ENCODE measurements around the gene POLR3A.

DNA sequence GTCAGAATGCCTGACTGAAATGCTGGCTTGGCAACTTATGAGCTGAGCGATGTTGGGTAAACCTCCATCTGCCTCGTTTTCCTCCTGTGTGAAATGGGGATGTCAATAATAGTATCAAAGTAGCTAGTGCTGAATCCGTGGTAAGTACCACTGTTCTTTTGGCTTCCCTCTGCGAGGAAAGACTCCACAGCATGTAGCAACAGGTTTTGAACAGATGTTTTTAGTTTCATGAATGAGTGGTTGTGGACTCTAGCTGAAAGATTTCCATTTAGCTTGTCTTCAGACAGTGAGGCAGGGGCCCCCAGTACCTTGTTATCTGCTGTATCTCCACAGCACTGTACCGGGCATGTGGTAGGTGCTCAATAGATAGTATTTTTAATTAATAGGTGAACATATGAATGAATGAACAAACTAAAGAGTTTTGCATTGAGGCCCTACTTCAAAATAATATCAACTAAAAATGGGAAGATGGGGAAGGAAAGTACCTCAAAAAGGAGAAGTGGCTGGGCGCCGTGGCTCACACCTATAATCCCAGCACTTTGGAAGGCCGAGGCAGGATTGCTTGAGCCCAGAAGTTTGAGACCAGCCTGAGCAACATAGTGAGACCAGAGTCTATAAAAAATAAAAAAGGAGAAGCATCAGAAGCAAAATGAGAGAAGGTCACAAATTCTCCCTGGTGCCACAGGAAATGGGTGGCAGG lies 97.1 kb downstream of the POLR3A start:
- TF ChIP-seq, protein P1, sequence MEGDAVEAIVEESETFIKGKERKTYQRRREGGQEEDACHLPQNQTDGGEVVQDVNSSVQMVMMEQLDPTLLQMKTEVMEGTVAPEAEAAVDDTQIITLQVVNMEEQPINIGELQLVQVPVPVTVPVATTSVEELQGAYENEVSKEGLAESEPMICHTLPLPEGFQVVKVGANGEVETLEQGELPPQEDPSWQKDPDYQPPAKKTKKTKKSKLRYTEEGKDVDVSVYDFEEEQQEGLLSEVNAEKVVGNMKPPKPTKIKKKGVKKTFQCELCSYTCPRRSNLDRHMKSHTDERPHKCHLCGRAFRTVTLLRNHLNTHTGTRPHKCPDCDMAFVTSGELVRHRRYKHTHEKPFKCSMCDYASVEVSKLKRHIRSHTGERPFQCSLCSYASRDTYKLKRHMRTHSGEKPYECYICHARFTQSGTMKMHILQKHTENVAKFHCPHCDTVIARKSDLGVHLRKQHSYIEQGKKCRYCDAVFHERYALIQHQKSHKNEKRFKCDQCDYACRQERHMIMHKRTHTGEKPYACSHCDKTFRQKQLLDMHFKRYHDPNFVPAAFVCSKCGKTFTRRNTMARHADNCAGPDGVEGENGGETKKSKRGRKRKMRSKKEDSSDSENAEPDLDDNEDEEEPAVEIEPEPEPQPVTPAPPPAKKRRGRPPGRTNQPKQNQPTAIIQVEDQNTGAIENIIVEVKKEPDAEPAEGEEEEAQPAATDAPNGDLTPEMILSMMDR (IDR thresholded peaks at IDR 0.05; ENCODE audit: insufficient read depth, low read depth, low read length): no peak
- TF ChIP-seq EZH2 (IDR thresholded peaks at IDR 0.05; ENCODE audit: insufficient read depth, low read length): no peak
